Measurements from ENCODE around the gene SLC26A11.
"Not testable (repeated sequence)": the region's sequence is repeated elsewhere in the genome, so short reads cannot be mapped to it uniquely, and the experiment has no call there.

SLC26A11 gene

DNA sequence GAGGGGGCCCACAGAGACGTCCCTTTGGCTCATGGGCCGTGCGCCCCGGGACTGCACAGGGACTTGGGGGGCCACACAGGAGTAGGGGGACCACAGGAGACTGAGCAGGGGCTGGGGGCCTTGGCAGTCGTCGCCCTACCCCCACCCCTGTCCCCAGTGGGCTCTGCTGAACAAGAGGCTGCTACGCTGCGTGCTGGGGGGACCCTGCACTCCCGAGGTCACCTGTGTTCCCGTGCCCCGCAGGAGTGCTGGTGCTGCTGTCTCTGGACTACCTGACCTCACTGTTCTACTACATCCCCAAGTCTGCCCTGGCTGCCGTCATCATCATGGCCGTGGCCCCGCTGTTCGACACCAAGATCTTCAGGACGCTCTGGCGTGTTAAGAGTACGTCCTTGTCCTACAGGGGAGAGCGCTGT lies 26.0 kb downstream of the SLC26A11 start:
- DNase-seq: no peak

DNA sequence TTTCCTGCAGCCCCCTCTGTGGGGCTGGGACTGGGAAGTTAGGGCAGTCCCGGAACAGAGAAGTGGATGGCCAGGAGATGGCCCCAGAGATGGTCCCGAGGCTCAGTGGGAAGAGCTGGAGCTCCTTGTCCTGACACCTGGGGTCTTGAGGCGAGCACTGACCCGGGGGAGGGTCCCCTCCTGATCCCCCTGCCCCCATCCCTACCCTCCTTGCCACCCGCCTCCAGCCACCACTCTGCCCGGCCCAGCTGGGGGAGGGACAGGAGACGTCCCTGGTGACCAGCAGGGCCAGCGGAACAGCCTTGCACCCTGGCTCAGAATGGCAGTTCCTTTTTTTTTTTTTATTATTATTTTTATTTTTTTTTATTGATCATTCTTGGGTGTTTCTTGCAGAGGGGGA lies 26.5 kb downstream of the SLC26A11 start:
- no peak for DNase-seq

DNA sequence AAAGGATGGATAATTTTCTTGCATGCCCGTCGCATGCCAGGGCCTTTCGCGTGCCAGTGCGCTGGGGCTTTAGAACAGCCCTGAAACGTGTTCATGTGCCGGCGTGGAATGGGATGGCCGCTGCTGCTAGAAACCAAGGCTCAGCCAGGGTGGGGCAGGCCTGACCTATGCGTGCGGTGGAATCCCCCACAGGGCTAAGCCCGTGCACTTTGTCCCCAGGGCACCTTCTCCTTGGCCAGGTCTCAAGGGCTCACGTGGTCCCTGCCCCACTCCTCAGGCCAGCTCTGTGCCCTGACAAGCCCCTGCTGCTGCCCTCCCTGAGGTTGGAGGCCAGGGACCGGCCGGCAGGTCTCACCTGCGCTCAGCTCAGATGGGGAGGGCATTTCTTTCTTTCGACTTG lies 27.3 kb downstream of the SLC26A11 start:
- DNase-seq: no peak

DNA sequence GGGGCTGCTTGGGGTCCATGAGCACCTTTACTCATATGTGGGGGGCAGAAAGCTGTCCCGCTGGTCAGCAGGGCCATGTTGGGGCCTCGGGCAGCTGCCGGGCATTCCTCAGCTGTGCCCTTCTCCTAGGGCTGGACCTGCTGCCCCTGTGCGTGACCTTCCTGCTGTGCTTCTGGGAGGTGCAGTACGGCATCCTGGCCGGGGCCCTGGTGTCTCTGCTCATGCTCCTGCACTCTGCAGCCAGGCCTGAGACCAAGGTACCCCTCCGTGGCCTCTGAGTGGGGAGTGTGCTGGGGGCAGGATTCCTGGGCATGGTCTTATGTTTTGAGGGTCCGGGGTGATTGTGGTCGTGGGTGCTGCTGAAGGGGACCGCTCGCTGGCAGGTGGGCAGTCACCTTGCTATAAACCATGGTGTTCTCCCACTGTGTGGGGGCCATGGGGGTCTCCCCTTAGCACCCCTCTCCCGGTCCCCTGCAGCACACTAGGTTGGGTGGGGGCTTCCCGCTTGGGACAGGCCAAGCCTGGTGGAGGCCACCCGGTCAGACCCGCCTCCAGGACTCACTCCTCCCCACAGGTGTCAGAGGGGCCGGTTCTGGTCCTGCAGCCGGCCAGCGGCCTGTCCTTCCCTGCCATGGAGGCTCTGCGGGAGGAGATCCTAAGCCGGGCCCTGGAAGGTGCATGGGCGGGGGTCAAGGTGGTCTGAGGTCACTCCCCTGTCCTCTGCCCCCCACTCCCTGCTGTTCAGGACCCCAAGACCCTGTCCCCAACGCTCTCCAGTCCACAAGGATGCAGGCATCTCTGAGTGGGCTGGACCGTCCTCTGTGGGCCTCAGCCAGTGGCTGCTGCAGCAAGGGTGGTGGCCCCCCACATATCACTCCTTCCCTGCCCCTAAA lies 28.0 kb downstream of the SLC26A11 start:
- DNase-seq: no peak

DNA sequence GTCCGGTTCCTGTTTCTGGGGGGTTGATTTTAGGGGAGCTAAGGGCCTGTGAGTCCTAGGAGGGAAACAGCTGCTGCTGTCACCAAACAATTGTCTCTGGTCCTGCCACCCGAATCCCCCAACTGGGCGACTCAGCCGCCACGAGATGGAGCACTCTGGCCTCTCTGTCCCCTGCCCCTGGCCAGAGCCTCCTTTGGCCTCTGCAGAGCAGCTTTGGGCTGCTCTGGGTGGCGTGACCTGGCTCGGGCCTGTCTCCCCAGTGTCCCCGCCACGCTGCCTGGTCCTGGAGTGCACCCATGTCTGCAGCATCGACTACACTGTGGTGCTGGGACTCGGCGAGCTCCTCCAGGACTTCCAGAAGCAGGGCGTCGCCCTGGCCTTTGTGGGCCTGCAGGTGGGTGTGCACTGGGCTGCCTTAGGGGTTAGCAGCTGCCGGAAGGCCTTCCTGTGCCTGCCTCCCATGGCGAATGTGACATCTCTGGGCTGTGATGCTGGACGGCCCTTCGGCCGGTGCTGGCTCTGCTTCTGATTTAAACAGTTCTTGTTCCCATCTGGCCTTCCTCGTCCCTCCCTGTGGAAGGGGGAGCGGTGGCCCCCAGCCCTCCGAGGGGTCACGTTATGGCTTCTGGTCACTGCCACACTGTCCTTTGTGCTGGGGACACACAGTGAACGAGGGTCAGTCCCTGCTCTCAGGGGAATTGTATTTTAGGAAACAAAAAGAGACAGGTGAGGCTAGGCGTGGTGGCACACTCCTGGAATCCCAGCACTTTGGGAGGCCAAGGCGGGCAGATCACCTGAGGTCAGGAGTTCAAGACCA lies 28.9 kb downstream of the SLC26A11 start:
- no peak for DNase-seq

DNA sequence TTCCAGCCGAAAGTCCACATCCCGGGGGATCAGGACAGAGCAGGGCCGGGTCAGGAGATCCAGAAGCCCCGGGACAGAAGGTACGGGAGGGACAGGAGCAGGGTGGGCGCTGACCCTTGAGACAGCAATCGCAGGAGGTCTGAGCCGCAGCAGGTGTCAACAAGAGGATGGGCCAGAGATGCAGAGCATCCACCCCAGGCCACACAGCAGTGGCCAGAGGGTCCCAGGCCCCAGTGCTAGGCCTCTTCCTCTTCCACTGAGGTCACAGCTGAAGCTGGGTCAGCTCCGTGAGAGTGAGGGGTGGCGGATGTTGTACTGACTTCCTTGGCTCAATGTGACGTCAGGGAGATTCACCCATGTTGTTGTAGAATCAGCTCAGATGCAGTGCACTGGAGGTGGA lies 31.7 kb downstream of the SLC26A11 start:
- DNase-seq: no peak

DNA sequence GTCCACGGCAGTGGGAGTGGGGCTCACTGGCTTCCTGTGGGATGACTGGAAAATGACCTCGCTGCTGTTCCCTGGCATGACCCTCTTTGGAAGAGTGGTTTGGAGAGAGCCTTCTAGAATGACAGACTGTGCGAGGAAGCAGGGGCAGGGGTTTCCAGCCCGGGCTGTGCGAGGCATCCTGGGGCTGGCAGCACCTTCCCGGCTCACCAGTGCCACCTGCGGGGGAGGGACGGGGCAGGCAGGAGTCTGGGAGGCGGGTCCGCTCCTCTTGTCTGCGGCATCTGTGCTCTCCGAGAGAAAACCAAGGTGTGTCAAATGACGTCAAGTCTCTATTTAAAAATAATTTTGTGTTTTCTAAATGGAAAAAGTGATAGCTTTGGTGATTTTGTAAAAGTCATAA lies 32.6 kb downstream of the SLC26A11 start:
- peak; percentile 88 for DNase-seq

DNA sequence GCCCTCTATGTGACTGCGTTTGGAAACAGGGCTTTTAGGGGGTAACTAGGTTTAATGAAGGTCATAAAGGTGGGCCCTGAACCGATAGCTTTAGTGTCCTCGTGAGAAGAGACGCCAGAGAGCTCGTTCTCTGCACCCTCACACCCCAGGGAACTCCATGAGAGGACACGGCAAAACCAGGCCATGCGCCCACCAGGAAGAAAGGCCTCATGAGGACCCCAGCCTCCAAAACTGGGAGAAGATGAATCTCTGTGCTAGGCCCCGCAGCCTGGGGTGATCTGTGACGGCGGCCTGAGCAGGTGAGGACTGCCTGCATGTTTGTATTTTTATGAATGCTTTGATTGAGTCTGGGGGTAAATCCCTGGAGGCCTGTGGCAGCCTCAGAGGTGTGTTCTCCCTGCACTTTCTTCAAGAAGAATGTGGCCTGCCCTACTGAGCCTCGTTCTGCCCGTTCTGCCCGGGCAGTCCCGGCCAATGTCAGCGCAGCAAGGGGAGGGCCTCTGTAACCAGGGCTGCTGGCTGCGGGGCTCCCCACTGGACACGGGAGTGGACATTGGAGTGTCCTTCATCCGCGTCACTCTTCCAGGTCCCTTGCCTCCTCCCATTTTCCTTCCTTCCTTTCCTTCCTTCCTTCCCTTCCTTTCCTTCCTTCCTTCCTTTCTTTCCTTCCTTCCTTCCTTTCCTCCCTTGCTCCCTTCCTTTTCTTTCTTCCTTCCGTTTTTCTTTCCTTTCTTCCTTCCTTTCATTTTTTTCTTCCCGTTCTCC lies 33.6 kb downstream of the SLC26A11 start:
- DNase-seq: no peak

DNA sequence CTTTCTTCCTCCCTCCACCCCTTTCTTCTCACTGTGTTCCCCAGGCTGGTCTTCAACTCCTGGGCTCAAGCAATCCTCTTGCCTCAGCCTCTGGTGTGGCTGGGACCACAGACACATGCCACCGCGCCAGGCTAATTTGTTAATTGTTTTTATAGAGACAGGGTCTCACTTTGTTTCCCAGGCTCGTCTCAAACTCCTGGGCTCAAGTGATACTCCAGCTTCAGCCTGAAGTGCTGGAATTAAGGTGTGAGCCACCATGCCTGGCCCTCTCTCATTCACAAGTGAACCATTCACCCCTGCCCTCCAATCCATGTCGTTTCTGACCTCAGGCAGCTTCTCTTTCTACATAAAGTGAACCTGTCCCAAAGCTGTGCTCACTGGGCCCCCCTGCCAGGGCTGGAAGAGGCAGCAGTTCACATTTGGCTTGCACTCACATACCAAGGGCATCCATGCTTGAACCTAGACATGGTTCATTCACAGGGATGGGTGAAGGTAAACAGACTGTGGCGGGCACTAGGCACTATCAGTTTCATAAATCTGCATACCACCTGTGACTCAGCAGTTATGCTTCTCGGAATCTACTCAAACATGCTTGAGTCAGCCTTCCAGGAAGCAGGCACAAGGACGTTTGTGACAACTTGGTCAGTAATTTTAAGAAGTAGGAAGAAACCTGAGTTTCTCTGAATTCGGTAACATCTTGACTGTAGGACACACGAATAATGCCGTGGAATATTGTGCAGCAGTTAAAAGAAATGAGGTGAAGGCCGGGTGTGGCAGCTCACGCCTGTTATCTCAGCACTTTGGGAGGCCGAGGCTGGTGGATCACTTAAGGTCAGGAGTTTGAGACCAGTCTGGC lies 34.4 kb downstream of the SLC26A11 start:
- peak; percentile 82 for DNase-seq

DNA sequence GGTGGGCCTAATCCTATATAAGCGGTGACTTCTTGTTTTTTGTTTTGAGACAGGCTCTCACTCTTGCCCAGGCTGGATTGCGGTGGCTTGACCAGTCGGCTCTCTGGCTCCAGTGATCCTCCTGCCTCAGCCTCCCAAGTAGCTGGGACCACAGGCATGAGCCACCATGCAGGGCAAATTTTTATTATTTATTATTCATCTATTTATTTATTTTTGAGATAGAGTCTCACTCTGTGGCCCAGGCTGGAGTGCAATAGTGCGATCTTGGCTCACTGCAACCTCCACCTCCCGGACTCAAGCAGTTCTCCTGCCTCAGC lies 35.8 kb downstream of the SLC26A11 start:
- no peak for DNase-seq

DNA sequence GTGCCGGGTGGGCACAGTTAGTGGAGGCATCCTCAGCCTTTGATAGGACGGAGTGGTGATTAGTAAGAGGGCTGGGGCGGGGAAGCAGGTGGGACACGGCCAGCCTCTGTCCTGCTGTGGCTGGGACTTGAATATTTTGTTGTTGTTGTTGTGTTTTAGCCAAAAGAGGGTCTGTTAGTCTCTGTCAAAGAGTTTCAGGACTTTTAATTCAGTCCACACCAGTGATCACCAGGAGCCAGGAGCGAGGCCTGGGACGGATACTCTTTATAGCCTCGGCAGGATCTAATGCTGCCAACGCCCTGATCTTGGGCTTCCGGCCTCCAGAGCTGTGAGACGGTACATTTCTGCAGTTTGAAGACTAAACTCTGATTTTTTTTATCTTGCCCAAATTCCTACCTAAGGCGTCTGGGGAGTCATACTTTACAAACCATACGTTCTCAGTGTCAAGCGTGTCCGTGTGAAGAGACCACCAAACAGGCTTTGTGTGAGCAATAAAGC lies 37.5 kb downstream of the SLC26A11 start:
- no peak for DNase-seq

DNA sequence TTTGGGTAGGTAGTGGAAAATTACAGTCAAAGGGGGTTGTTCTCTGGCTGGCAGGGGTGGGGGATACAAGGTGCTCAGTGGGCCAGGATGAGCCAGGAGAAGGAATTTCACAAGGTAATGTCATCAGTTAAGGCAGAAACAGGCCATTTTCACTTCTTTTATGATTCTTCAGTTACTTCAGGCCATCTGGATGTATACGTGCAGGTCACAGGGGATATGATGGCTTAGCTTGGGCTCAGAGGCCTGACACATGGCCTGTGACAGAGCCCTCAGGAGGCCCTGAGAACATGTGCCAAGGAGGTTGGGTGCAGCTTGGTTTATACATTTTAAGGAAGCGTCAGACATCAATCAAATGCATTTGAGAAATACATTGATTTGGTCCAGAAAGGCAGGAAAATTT lies 38.1 kb downstream of the SLC26A11 start:
- not testable (repeated sequence) for DNase-seq

DNA sequence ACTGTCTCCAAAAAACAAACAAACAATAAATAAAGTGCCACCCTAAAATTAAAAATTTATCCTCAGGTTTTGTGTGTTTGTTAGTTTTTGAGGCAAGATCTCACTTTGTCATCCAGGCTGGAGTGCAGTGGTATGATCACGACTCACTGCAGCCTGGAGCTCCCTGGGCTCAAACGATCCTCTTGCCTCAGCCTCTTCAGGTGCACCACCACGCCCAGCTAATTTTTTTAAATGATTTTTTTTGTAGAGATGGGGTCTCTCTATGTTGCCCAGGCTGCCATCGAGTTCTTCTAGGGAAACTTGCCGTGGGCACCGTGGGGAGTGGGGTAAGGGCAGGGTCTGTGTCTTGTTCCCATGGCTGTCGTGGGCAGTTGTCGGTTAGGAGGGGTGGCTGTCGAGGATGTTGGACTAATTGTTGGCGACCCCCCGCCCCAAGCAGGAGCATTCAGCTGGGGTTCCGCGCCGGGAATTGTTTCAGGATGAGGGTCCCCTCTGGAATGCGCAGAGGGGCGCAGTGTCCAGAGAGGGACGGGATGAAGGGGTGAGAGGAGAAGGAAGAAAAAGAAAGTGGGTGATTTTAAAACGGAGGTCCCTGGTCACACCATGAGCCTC lies 39.3 kb downstream of the SLC26A11 start:
- DNase-seq: peak; percentile 32

DNA sequence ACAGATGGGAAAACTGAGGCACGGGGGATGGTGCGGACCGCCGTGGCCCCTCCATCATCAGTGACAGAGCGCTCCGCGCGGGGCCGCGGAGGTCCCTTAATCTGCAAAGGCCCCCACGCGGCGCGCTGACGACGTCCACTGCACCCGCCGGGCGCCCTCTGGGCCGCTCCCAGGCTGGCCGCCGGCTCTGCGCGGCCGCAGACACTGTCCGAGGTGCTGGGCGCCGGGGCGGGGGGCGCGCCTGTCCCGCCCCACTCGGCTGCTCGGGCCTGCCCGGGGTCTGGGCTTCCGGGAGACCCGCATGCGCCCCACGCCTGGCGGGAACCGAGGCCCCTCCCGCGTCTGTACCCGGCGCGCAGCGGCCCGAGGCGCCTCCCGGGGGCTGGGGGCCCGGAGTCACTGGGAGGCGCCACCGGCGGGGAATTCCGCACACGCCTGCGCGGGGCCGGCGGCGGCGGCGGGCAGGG lies 39.9 kb downstream of the SLC26A11 start:
- peak; percentile 81 for DNase-seq

DNA sequence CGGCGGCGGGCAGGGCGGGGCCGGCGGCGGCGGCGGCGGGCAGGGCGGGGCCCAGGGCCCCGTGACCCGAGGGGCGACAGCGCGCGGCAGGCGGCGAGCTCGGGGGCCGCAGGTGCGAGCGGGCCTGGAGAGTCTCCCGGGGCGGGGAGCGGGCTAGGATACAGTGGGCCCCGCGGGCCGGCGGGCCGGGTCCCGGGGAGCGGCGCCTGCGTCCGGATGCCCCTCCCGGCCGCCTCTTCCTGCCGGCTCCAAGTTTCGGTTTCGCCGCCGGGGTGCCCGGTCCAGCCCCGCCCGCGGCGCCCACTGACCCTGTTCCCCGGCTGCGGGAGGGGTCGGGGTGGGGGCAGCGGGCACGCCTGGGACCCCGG lies 40.5 kb downstream of the SLC26A11 start, which contains the start of gene RNF213:
Gene RNF213 (plus strand): TSS at position 62 of the 368 bp plus-strand sequence. CDS start 2,830 bp downstream, outside the sequence.
- DNase-seq: peak; percentile 49

DNA sequence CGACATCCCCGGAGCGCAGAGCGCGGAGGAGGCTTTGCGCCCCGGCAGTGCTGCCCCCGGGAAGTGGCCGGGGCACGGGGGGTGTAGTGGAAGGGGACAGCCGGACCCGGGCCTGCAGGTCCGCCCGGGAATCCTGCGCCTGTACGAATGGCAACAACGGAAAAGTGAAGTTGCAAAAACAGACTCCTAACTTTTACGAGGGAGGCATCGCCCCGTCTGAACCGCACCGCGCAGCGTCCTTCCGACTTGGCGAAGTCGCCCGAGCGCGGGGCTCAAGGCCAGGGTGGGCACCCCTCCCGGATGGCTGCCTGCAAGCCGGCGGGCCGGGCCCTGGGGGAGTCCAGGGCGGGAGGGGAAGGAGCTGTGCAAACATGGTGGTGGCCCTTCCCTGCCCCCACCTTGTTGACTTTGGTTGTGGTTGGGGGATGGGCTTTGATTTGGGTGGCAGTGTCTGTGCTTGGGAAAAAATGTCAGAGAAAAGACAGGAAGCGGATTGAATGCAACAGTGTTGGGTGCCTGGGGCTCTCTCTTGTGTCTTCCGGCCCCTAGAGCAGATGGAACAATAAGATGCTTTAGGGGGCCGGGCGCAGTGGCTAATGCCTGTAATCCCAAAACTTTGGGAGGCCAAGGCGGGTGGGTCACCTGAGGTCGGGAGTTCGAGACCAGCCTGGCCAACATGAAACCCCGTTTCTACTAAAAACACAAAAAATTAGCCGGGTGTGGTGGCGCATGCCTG lies 41.1 kb downstream of the SLC26A11 start:
- DNase-seq: peak; percentile 62

DNA sequence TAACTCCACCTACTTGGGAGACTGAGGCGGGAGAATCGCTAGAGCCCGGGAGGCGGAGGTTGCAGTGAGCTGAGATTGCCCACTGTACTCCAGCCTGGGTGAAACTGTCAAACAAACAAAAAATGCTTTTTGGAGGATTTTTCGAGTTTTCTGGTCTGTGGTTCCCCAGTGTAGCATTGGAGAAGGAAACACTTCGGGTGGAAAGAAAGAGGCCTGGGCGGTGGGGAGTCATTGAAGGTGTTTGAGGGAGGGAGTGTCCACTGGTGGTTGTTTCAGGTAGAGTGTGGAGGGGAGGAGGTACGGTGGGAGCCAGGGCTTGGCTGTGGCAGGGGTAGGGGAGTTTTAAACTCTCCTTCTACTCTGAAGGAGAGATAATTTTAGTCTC lies 41.7 kb downstream of the SLC26A11 start:
- no peak for DNase-seq

DNA sequence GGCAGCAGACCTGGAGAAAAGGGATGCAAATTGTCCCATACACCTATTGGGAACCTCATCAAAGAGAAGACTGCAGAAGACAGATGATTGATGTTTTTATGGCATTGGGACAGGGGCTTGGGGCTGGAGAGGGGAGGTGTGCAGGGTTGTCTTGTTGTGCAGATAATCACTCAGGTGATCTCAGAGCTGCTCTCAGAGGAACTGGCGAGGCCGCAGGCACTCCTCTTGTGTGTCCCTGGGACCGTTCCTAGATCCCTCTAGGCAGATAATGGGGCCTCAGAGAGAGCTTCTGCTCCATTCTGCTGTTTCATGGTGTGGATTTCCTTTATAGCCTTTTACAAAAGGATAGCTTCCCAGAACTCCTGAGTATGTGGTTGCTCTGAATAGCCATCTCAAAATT lies 42.1 kb downstream of the SLC26A11 start:
- no peak for DNase-seq

DNA sequence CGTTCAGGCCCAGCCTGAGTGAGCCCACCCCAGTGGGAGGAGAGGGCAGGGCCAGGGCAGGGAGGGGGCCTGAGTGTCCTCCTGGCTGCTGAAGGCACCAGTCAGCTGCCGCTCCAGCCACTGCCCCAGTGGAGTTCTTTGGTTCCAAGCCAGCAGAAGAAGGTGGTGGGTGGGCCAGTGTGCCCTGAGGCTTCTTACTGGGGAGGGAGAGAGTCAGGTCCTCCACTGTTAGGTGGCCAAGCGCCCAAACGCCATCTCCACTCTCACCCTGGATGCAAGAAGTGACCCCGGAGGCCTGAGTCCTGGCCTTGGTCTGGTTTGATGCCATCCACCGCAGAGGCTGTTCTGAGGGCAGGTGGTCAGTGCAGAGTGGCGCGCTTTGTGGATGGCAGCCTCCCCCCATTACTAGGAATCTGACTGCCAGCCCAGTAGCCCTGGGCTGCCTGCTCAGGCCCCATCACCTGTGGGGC lies 42.6 kb downstream of the SLC26A11 start:
- no peak for DNase-seq

All from stimulated activated CD4-positive, alpha-beta T cell treated with anti-CD3 and anti-CD28 coated beads, Interleukin-4, amount 100 ng/mL, for 24 hours (primary cell).